HepG2 (cell line): ENCODE data around the gene VAMP5. TPM values are rescaled to one million over a fixed set of nuclear protein-coding genes. Genes with fewer than 3 reads are reported as not detected.
A peak's percentile ranks its signal among the peaks of the same experiment; 100 is the strongest.

ENCODE experiments used
- ESRRA ChIP-seq: sonication (generic); formaldehyde crosslinking; IDR thresholded peaks from 2 replicates; pipeline ENCODE4 v1.5.1; 2020; ENCODE audit warnings: mild to moderate bottlenecking, low read depth, missing genetic modification reagents
- HNF1B ChIP-seq: sonication (generic); formaldehyde crosslinking; IDR thresholded peaks from 2 replicates; pipeline ENCODE4 v1.5.1; 2020; ENCODE audit warnings: mild to moderate bottlenecking, moderate library complexity, missing genetic modification reagents
- HNF4G ChIP-seq, 2 experiments: sonication (generic) in 1 of 2; formaldehyde crosslinking in 1 of 2; IDR thresholded peaks; 2 replicates each; pipeline versions ENCODE4 v1.4.0 to v1.6.1; 2011 to 2020; ENCODE audit warnings: borderline replicate concordance in 2 of 2, low read depth in 2 of 2, mild to moderate bottlenecking in 2 of 2, low read length in 1 of 2, missing genetic modification reagents in 1 of 2, moderate library complexity in 1 of 2
- HNRNPL ChIP-seq: fragments of 200-400 bp; formaldehyde crosslinking; IDR thresholded peaks from 2 replicates; pipeline ENCODE4 v1.6.1; 2017; ENCODE audit warnings: mild to moderate bottlenecking, low read depth, low read length
- HOMEZ ChIP-seq: IDR thresholded peaks from 2 replicates; pipeline ENCODE4 v1.6.1; 2016; ENCODE audit warnings: low read depth
- KAT8 ChIP-seq: IDR thresholded peaks from 2 replicates; pipeline ENCODE4 v1.6.1; 2016; ENCODE audit warnings: missing genetic modification reagents, missing compliant biosample characterization
- KDM5B ChIP-seq: sonication (generic); formaldehyde crosslinking; IDR thresholded peaks from 2 replicates; pipeline ENCODE4 v1.4.0; 2020; ENCODE audit warnings: missing genetic modification reagents, mild to moderate bottlenecking, borderline replicate concordance
- MED1 ChIP-seq: sonication (generic); formaldehyde crosslinking; IDR thresholded peaks from 2 replicates; pipeline ENCODE4 v1.4.0; 2020; ENCODE audit warnings: missing genetic modification reagents
- PRDM10 ChIP-seq: sonication (generic); formaldehyde crosslinking; IDR thresholded peaks from 2 replicates; pipeline ENCODE4 v1.4.0; 2020; ENCODE audit warnings: low read depth, missing genetic modification reagents
- RBAK ChIP-seq: sonication (generic); formaldehyde crosslinking; IDR thresholded peaks from 2 replicates; pipeline ENCODE4 v1.5.1; 2020; ENCODE audit warnings: mild to moderate bottlenecking, missing genetic modification reagents
- RBM22 ChIP-seq: fragments of 200-400 bp; formaldehyde crosslinking; optimal IDR thresholded peaks from 2 replicates; pipeline ENCODE3; 2017; ENCODE audit warnings: mild to moderate bottlenecking, low read length, moderate library complexity
- SAP130 ChIP-seq: IDR thresholded peaks from 2 replicates; pipeline ENCODE4 v1.6.1; 2016; ENCODE audit warnings: low read depth
- TBL1XR1 ChIP-seq: fragments of 150-350 bp; IDR thresholded peaks from 2 replicates; pipeline ENCODE4 v1.6.1; 2014; ENCODE audit warnings: borderline replicate concordance, low read length; ENCODE audit not compliant: partially characterized antibody
- YEATS4 ChIP-seq: sonication (generic); formaldehyde crosslinking; IDR thresholded peaks from 2 replicates; pipeline ENCODE4 v1.4.0; 2020; ENCODE audit warnings: missing genetic modification reagents, borderline replicate concordance
- ZNF121 ChIP-seq: sonication (generic); formaldehyde crosslinking; IDR thresholded peaks from 2 replicates; pipeline ENCODE4 v1.5.0; 2020; ENCODE audit warnings: mild to moderate bottlenecking, missing genetic modification reagents
- ZNF232 ChIP-seq: sonication (generic); formaldehyde crosslinking; IDR thresholded peaks from 2 replicates; pipeline ENCODE4 v1.4.0; 2020; ENCODE audit warnings: missing genetic modification reagents, borderline replicate concordance
- ZNF24 ChIP-seq: fragments of 450-650 bp; IDR thresholded peaks from 2 replicates; pipeline ENCODE4 v1.6.1; 2017; ENCODE audit warnings: antibody characterized with exemption, mild to moderate bottlenecking
- ZNF260 ChIP-seq: sonication (generic); formaldehyde crosslinking; IDR thresholded peaks from 2 replicates; pipeline ENCODE4 v1.4.0; 2020; ENCODE audit warnings: missing genetic modification reagents, low read depth, mild to moderate bottlenecking, borderline replicate concordance
- ZNF350 ChIP-seq: sonication (generic); formaldehyde crosslinking; IDR thresholded peaks from 2 replicates; pipeline ENCODE4 v1.4.0; 2020; ENCODE audit warnings: mild to moderate bottlenecking, low read depth, missing genetic modification reagents, borderline replicate concordance
- ZNF776 ChIP-seq: sonication (generic); formaldehyde crosslinking; IDR thresholded peaks from 2 replicates; pipeline ENCODE4 v1.4.0; 2020; ENCODE audit warnings: mild to moderate bottlenecking, missing genetic modification reagents
- ZXDC ChIP-seq: sonication (generic); formaldehyde crosslinking; IDR thresholded peaks from 2 replicates; pipeline ENCODE4 v1.5.0; 2020; ENCODE audit warnings: mild to moderate bottlenecking, missing genetic modification reagents
- polyA plus RNA-seq, 8 experiments: library from polyadenylated mRNA; depleted of rRNA in 3 of 8; stranded (reverse) in 7 of 8; unstranded in 1 of 8; fragments of >200 nt; fragmentation: Illumina TruSeq in 4 of 8; extraction: Trizol in 4 of 8; gene quantifications; 2 replicates each; pipeline versions ENCODE4 v1.2.1 to v1.2.3, GENCODE V29; 2011 to 2016; ENCODE audit warnings: low read depth in 4 of 8, missing spikeins in 1 of 8, mixed read lengths in 1 of 8; ENCODE audit not compliant: insufficient read depth in 1 of 8
- total RNA-seq, 5 experiments: library from RNA; depleted of rRNA; stranded (reverse); fragments of >200 nt; fragmentation: Illumina TruSeq; extraction: Trizol; gene quantifications; 2 replicates each; pipeline ENCODE4 v1.2.3, GENCODE V29; 2016; ENCODE audit warnings: low read depth in 1 of 5

VAMP5 gene
- total and polyA plus RNA-seq, 2 of the 13 experiments (the other 11 are each of a cell fraction or from before 2014, with no cell fraction given), result 7.2 to 56.7 TPM

GRCh38 chr2:85593023-85593422 lies 8.8 kb downstream of the VAMP5 start (continued):
- TF ChIP-seq ZNF776 (CRISPR knock-in tag) (no peak), ZNF232 (CRISPR knock-in tag) (0 out of 2 replicates have a peak, but pooled peaks have one; percentile 25), MED1 (peak; percentile 49), ZXDC (CRISPR knock-in tag) (no peak), RBAK (CRISPR knock-in tag) (no peak), HNRNPL (peak; percentile 92), ESRRA (CRISPR knock-in tag) (0 out of 2 replicates have a peak, but pooled peaks have one; percentile 33), ZNF24 (no peak), ZNF121 (CRISPR knock-in tag) (peak; percentile 50; the same call in 1 of the 2 replicates), HNF4G (IDR thresholded peaks at IDR 0.05; ENCODE audit: borderline replicate concordance, low read depth, low read length) (peak; percentile 57), HNF4G (CRISPR knock-in tag; IDR thresholded peaks at IDR 0.05; ENCODE audit: borderline replicate concordance, low read depth) (peak; percentile 68), HNF1B (CRISPR knock-in tag) (no peak), KDM5B (CRISPR knock-in tag) (0 out of 2 replicates have a peak, but pooled peaks have one; percentile 20), SAP130 (peak; percentile 70), RBM22 (no peak), HOMEZ (no peak), TBL1XR1 (no peak), PRDM10 (CRISPR knock-in tag) (0 out of 2 replicates have a peak, but pooled peaks have one; percentile 23), ZNF260 (CRISPR knock-in tag) (no peak), KAT8 (0 out of 2 replicates have a peak, but pooled peaks have one; percentile 13), YEATS4 (CRISPR knock-in tag) (no peak; the same call in 1 of the 2 replicates), ZNF350 (CRISPR knock-in tag) (no peak)
